GM18511 (cell line): ENCODE results near the gene AGAP2.

Experiments used
- ATAC-seq: cut with Tn5 transposase; IDR thresholded peaks from one replicate; pipeline ENCODE4 v1.9.1; 2021; ENCODE audit warnings: mild to moderate bottlenecking, moderate library complexity; ENCODE audit not compliant: unreplicated experiment

The AGAP2 gene

GRCh38 chr12:57737467-57738460 lies 778 bp downstream of the AGAP2 start:
- ATAC-seq: no peak

GRCh38 chr12:57736741-57737466 lies 1.6 kb downstream of the AGAP2 start:
- no peak for ATAC-seq

GRCh38 chr12:57735952-57736740 lies 2.4 kb downstream of the AGAP2 start:
- ATAC-seq: no peak

- ATAC-seq: no peak
Observed at GRCh38 chr12:57735198-57735855, 3.2 kb downstream of the AGAP2 start.

- no peak for ATAC-seq
Observed at GRCh38 chr12:57734591-57734990, 4.0 kb downstream of the AGAP2 start.

- ATAC-seq: no peak
Observed at GRCh38 chr12:57733928-57734327, 4.6 kb downstream of the AGAP2 start.

- no peak for ATAC-seq
Observed at GRCh38 chr12:57732726-57733593, 5.6 kb downstream of the AGAP2 start.

- no peak for ATAC-seq
Observed at GRCh38 chr12:57732270-57732669, 6.3 kb downstream of the AGAP2 start.

GRCh38 chr12:57731411-57732080 lies 7.0 kb downstream of the AGAP2 start:
- no peak for ATAC-seq

GRCh38 chr12:57730336-57731067 lies 8.0 kb downstream of the AGAP2 start:
- no peak for ATAC-seq

GRCh38 chr12:57729321-57729844 lies 9.2 kb downstream of the AGAP2 start:
- no peak for ATAC-seq

- no peak for ATAC-seq
Observed at GRCh38 chr12:57727758-57728395, 10.7 kb downstream of the AGAP2 start.

GRCh38 chr12:57726884-57727757 lies 11.4 kb downstream of the AGAP2 start:
- ATAC-seq: no peak

- ATAC-seq: no peak
Observed at GRCh38 chr12:57726151-57726883, 12.2 kb downstream of the AGAP2 start.

GRCh38 chr12:57725851-57726150 lies 12.7 kb downstream of the AGAP2 start:
- ATAC-seq: no peak
